Melanocyte of skin (primary cell): ENCODE data around the gene LRG1. TPM values are rescaled to one million over a fixed set of nuclear protein-coding genes. Genes with fewer than 3 reads are reported as not detected.

Experiments
- total RNA-seq, 2 donors: library from RNA; depleted of rRNA; stranded (reverse); fragments of >200 nt; gene quantifications; 2 replicates each; pipeline ENCODE4 v1.2.3, GENCODE V29; 2012

Gene LRG1, protein sequence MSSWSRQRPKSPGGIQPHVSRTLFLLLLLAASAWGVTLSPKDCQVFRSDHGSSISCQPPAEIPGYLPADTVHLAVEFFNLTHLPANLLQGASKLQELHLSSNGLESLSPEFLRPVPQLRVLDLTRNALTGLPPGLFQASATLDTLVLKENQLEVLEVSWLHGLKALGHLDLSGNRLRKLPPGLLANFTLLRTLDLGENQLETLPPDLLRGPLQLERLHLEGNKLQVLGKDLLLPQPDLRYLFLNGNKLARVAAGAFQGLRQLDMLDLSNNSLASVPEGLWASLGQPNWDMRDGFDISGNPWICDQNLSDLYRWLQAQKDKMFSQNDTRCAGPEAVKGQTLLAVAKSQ
- total RNA-seq = not detected

DNA sequence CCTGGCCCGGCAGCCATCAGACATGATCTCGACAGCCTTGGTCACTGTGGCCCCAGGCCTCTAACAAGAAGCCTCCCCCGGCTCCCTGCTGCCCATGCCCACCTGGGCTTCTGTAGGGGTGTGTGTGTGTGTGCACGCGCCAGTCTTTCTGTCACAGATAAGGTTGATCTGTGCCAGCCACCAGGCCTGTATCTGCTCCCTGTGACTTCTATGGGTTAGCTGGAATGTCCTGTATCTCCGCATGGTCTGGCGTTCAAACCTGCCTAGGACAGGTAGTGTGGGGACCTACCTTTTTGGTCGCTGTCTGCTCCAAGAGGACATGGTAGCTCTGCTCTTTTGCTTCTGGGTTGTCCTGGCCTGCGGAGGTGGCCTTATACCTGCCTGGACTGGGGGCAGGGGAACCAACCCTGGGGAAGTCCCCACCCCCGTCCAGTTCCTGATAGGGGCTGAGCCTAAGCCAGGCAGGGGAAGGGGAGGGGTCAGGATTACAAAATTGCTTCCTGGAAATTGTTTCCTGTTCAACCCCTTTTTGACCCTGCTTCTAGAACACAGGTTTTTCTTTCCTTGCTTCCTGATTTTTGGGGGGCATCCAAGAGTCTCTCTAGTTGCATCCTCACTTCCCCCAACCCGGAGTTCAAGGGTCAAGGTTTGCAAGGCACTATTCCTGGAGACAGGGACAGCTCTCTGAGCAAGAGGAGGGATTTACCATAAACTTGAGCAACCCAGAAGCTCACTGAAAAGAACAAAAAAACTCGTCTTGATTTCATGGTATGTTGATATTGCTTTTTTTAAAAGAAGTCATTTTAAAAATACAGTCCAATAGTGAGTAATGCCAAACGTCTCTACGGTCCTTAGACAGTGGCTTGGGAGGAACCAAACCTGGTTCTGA, at the start of gene LRG1:
LRG1 (minus strand) TSS at position 344 of the 889 bp plus-strand sequence; CDS start at position 321, 23 bp downstream.

DNA sequence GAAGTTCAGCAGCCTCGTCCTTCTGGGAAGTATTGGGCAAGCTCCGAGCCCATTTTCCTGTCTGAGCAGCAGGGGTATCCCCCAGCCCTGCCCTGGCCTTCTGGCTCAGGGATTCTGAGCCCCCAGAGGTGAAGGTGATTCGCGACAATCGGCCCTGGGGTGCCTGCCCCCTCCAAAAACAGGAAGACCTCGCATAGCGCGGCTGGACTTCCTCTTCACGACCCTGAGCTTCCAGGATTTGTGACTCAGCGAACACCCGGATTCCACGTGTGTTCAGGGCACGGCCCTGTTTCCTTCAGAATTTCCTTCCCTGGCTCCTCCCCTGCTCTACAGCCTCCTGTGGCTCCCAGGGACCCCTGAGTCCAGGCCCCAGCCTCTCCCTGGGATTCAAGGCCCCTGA, 19.7 kb upstream of the LRG1 start, which contains the start of gene SEMA6B:
SEMA6B (minus strand) TSS at position 116 of the 400 bp plus-strand sequence. CDS start 1,227 bp downstream, outside the sequence.

DNA sequence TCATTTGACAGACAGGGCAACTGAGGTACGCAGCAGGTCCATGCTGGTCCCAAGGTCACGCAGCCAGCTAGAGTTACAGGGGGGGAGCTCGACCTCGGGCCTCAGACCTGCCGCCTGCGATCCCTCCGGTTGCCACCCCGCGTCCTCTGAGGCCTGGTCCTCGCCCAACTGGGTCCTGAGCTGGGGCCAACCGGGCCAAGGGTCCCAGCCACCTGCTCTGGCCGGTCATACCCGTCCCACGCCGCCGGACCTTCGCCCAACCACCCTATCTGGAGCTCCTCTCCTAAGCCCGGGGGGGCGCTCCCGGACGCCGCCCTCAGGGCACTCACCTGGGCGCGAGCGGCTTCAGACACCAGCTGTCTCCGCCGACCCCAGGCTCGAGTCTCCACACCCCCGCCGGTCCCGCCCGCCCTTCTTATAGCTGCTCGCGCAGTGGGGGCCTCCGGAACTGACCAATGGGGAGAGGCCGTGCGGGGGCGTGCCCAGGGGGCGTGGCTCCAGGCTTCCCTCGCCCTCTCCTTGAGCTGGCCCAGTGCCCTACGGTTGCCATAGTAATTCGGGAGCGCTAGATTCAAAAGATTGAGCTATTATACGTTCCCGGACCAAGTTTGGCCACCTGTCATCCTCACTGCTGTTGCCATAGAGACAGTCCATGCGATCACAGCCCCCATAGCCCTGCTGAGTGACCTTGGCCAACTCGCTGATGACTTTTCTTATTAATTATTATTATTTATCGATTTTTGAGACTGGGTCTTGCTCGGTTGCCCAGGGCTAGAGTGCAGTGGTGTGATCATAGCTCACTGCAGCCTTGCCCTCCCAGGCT, 4.8 kb downstream of the LRG1 start, which contains the start of gene PLIN5:
PLIN5 (minus strand) TSS at position 389 of the 823 bp plus-strand sequence. CDS start 1,150 bp downstream, outside the sequence.

DNA sequence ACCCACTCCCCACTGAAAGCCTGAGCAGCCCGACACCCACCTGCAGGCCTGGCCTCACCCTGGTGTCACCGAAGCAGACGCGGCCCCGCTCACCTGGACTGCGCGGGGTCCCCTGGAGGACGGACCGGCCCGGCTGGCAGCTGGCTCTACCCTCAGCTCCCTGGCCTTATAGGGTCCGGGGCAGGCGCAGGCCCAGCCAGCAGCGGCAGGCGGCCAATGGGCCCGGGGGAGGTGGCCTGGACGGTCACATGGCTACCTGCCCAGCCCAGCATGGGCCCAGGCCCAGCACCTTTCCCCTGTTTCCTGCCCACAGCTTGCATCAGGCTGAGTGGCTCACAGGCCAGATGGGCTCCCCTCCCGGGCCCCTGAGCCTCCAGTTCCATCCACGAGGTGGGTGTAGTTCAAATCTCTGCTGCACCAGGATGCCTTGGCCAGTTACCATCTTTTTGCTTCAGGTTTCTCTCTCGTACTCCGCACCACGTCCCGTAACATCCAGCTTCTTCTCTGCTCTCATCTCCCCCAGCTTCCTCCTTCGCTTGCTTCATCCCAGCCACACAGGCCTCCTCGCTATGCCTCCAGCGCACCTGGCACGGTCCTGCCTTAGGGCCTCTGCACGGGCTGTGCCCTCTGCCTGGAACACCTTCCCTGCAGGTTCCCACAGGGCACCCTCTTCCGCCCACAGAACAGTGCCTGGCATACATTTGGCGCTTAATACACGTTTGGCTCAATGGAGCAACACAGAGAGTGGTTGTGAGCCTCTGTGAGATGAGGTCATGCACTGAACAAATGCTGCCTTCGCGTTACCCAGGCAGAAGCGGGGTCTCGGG, 21.3 kb downstream of the LRG1 start, which contains the start of gene PLIN4:
PLIN4 (minus strand) TSS at position 142 of the 827 bp plus-strand sequence. CDS start 214 bp downstream, outside the sequence.

Other genes with a start within 250 kb of the LRG1 start
- gene TMIGD2, start 237.6 kb downstream of the LRG1 start, total RNA-seq = not detected
- gene FSD1, start 235.4 kb downstream of the LRG1 start, total RNA-seq = 1 to 10 TPM in 1 of 2 donors, under 1 TPM in 1; 0.69 to 1.7 TPM
- 10 to 100 TPM; 15.7 to 16.2 TPM for gene STAP2, start 201.2 kb downstream of the LRG1 start, total RNA-seq
- gene MPND, start 196.5 kb downstream of the LRG1 start, total RNA-seq = 1 to 10 TPM; 3.4 to 8.3 TPM
- gene SH3GL1, start 139.5 kb downstream of the LRG1 start, total RNA-seq = 10 to 100 TPM; 53.3 to 58.3 TPM
- 10 to 100 TPM; 15.1 to 30.6 TPM for gene CHAF1A, start 137.4 kb downstream of the LRG1 start, total RNA-seq
- 10 to 100 TPM; 46.3 to 49.6 TPM for gene UBXN6, start 82.2 kb downstream of the LRG1 start, total RNA-seq
- 10 to 100 TPM; 35.4 to 47.6 TPM for gene HDGFL2, start 67.7 kb downstream of the LRG1 start, total RNA-seq
- gene PLIN4, start 21.6 kb downstream of the LRG1 start, total RNA-seq = under 1 TPM; under 0.01 TPM
- not detected for gene PLIN5, start 4.8 kb downstream of the LRG1 start, total RNA-seq
- under 1 TPM; under 0.01 to 0.33 TPM for gene SEMA6B, start 19.6 kb upstream of the LRG1 start, total RNA-seq
- gene TNFAIP8L1, start 99.5 kb upstream of the LRG1 start, total RNA-seq = 1 to 10 TPM; 5.2 to 8.7 TPM
- gene MYDGF, start 130.3 kb upstream of the LRG1 start, total RNA-seq = 100 to 1,000 TPM; 102 to 180 TPM
- gene DPP9, start 183.8 kb upstream of the LRG1 start, total RNA-seq = 10 to 100 TPM; 44.0 to 54.6 TPM